Measurements from ENCODE around the gene PAX7.

PAX7 gene

GRCh38 chr1:18642278-18643095, 11.8 kb downstream of the PAX7 start:
- DNase-seq = no peak

DNA sequence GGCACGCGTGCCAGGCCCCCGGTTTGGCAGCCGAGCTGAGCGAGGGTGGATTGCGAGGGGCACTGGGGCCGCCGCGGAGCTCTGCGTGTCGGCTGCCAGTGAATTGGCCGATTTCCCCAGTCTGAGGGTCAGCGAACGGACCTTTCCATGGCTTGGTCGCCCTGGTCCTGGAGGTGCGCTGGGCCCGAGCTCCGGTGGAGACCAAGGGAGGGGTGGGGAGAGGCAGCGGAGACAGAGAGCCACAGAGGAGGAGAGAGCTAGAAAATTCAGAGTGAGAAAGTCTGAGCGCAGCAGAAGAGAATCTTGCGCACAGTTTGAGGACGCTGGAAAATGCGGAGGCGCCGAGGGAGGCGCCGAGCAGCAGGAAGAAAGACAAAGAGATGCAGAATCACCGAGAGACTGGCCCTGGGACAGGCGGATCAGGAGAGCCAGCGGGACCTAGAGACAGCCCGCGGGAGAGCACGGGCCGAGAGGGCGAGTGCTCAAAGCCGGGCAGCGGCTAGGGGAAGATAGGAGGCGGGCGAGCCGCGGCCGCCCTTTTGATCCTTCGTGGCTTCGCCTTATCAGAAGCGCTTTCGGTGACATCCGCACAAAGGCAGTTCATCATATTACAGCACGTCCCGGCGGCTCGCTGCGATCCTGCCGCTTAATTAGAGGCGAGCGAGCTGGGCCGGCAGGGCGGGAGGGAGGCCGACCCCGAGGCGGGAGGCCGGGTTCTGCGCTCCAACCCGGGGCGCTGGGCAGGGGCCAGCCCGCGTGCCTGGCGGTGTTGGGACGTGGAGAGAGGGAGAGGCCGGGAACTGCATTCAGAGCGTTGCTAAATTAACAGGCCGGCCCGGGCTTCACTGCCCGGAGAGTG, 12.7 kb downstream of the PAX7 start:
- no peak for DNase-seq

DNA sequence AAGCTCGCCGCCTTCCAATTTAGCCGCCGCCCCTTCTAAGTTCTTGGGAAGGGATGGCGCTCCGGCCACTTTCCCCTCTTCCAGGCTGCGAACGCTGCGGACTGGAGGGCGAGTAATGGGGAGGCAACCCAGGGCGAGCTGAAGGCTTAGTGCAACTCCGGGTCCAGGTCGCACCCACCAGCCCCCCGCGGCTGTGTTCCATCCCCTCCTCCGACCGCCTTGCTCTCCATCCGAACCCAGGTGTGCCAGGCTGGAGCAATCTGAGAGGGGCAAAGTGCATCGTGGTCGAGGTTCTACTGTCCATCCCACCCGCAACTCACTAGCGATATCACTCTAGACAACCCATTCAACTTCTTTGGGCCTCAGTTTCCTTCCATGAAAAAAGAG, 13.4 kb downstream of the PAX7 start:
- DNase-seq = no peak

- DNase-seq = no peak
Observed at GRCh38 chr1:18644446-18644845, 13.8 kb downstream of the PAX7 start.

DNA sequence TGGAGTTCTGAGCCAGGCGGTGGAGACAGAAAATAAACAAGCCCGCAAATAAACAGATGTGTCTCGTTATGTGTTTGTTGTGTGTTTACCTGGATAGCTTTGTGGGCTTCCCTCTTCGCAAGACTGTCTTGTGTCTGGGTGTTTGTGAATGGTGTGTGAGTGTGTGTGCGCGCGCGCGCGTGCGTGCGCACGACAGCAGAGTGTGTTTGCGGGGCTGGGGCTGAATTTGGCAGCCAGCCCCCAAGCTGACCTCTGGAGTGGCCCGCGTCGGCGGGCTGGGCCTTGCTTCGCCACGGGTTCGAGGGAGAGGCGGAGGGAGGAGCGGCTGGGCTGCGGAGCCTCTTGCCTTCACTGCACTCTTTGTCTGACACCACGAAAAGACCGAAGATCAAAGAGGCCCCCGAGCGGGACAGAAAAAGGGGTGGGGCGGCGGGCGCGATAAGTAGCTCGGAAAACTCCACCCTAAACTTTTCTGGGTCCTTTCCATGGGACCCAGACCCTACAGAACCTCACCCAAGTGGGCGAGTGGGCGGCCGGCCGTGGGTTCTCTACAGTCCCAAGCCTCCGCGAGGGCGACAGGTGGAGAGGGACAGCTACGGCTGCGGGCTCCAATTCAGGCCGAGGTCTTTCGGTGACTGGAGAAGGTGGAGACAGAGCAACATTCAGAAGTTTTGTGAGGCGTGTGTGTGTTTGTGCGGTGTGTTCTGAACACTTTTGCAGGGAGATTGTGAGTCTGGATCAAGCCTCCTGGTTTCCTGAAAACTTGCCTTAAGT, 14.5 kb downstream of the PAX7 start:
- no peak for DNase-seq

GRCh38 chr1:18645747-18646090, 15.1 kb downstream of the PAX7 start:
- no peak for DNase-seq

DNA sequence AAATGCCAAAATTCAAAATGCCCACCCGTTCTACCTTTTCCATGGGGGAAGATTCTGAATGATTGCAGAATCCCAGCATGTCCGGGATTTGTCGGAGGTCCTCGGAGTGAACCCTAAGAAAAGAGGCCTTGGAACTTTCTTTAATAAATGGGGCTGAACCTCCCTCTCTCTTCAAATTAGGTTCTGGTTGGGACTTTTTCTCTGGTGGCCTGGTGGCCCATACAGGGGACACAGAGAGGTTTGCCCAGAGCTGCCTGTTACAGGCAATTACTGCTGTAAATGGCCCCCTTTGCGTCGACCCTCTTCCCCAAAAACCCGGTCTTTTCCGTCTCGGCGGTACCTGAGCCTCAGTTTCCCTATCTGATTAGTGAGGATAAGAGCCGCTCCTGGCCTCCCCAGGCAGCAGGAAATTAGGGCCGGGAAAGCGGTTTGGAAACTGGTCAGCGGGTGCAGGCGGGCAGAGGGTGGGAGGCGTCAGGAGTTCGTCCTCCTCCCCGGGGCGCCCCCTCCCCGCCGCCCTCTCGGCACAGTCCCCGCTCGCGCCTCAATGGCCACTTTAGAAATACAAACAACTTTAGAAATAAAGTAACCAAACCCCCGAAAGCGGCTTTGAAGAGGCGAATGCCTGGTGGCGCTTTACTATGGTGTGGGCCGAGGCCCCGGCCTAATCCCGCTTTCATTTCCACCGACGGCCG, 15.6 kb downstream of the PAX7 start:
- no peak for DNase-seq

GRCh38 chr1:18646786-18647410, 16.3 kb downstream of the PAX7 start:
- no peak for DNase-seq

GRCh38 chr1:18647681-18648214, 17.1 kb downstream of the PAX7 start:
- DNase-seq = no peak

GRCh38 chr1:18649693-18650370, 19.2 kb downstream of the PAX7 start:
- no peak for DNase-seq

- DNase-seq = no peak
Observed at GRCh38 chr1:18651713-18652112, 21.1 kb downstream of the PAX7 start.

DNA sequence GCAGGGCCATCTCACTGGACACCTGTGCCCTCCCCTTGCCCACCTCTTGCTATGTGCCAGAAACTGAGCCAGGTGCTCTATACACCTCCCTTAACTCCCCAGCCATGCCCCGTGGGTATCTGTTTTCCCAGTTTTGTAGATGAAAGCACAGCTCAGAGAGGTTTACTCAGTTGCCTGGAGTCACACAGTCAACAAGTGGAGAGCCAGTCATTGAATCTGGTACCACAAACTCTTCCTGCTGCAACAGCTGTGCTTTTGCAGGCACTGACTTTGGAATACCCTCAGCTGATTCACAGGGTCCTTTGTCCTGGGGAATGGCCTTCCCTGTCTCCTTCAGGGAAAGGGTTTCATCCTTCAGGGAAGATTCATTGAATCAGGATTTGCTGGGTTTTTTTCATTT, 22.1 kb downstream of the PAX7 start:
- no peak for DNase-seq

GRCh38 chr1:18653367-18653766, 22.7 kb downstream of the PAX7 start:
- no peak for DNase-seq

DNA sequence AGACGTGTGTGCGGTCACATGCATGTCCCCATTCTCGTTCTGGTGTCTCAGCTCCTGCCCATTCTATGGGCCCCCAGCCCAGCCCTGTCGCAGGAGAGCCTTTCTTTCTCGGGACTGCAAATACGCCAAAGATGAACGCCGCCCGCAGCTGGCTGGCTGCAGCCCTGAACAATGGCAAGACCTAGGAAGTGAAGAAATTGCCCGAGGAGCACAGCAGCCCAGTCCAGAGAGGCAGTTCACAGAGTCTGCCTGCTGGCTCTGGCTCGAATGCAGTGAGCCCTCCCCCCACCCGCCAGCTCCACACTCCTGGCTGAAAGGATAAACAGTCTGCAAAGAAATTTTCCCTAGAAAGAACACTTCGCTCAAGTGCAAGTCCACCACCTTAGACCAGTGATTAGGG, 23.3 kb downstream of the PAX7 start:
- DNase-seq = no peak

- no peak for DNase-seq
Observed at GRCh38 chr1:18654599-18654998, 24.0 kb downstream of the PAX7 start.

DNA sequence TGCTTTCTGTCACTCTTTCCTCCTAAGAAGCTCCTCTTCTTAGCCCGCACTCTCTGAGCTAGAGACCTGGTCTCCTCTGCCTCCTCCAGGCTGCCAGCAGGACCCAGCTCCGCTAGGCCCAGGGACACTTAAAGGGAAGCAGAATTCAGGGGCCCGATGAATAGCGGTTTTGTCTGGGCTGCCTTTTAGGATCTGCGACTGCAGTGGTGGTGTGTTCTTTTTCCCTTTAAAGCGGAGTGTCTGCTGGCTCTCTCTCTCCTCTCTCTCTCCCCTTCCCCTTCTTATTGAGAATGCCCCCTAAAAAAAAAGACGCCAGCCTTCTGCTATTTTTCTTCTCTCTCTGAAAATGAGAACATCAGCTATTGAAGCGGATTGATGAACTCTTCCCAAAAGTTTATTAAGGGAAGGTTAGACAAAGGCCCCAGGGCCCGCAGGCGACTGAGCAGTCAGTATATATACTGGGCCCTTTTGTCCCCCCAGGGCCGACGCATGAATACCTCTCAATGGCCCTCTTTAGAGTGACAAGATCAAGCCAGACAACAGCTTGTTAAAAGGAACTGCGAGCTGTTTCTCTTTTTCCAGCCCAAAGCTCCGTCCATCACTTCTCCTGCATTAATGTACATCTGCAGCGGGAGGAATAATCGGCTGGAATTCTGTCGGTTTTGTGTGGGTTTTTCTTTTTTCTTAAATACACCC, 27.0 kb downstream of the PAX7 start:
- no peak for DNase-seq

GRCh38 chr1:18658831-18659230, 28.2 kb downstream of the PAX7 start:
- no peak for DNase-seq

DNA sequence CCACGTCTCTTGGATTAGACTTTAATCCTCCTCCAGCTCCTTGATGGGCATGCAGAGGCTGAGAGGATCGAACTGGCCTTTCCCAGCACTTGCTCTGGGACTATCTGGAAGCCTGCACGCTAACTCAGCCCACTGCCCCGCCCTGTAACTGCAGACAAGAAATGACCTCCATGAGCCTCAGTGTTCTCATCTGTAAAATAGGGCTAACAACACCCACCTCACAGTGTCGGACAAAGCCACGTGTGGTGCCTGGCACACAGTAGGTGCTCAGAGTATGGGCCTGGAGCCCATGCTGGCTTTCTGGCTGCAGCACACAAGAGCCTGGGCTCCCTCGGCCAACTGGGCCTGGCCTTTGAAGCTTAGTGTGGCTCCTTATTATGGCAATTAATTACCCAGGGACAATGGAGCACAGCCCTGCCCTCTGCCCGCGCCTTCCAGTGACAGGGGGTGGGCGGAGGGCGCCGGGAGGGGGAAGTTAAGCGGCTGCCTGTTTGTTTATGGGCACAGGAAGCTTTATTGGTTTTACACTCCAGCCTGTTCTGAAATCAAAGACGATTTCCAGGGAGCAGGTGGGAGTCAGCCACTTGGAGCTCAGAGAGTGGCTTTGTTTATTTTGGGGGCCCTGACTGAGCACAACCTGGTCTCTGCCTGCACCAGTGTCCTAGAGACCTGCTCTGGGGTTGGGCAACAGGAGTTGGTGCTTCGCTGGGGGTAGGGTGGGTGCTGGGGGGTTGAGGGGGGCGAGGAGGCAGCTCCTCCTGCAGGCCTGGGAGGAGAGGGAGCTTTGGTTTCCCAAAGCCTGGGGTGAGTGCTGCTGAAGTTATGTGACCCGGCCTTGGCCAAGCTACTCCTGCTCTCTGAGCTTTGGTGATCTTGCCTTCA, 31.0 kb downstream of the PAX7 start:
- DNase-seq = no peak

- no peak for DNase-seq
Observed at GRCh38 chr1:18662286-18662639, 31.6 kb downstream of the PAX7 start.

All from NCI-H1694 treated with DMSO at 0.1 percent for 48 hours (cell line).